ENCODE measurements around the gene MPEG1. TPM values are rescaled to one million over a fixed set of nuclear protein-coding genes. Genes with fewer than 3 reads are reported as not detected.

The MPEG1 gene
- total RNA-seq, 1 experiment from 2014 or later, result not detected

- no CpG with 5 or more reads among the region's 3 CpGs for WGBS (ENCODE audit: extremely low coverage, insufficient read length, low lambda C conversion rate)
- Mint-ChIP-seq H3K36me3 (ENCODE audit: insufficient read depth in 1 of 3, low read depth in 3 of 3) (peaks cover 4 to 38% (median 24%) of the 10 kb centered on the region in 3 experiments; a peak in 6 of 7 replicates), H3K4me1 (peaks cover 18% of the 10 kb centered on the region in 2 experiments), H3K27ac (no peak overlapping the region; a peak in 1 of 7 replicates), H3K4me3 (no peak overlapping the region), H3K27me3 (ENCODE audit: low read depth) (no peaks in the 10 kb centered on the region; the same call in 1 of the 2 replicates), H3K9me3 (no peaks in the 10 kb centered on the region)
- H2AK5ac ChIP-seq (ENCODE audit: insufficient read length, low read length), result no peak overlapping the region
- no peak overlapping the region for H2AFZ ChIP-seq (ENCODE audit: low read length)
- H3K79me1 ChIP-seq (ENCODE audit: insufficient read depth, low read depth, low read length, poor library complexity, severe bottlenecking), result peaks cover 6% of the 10 kb centered on the region
- no peak overlapping the region for H3T11ph ChIP-seq (ENCODE audit: low read length)
- H3K4me2 ChIP-seq (ENCODE audit: insufficient read depth, insufficient read length, low read length), result no peak overlapping the region
- no peak overlapping the region for H3K18ac ChIP-seq (ENCODE audit: insufficient read length, low read depth, low read length)
- H3K4ac ChIP-seq (ENCODE audit: low read depth, low read length), result no peak overlapping the region
- H2BK5ac ChIP-seq (ENCODE audit: insufficient read length, low read length), result no peak overlapping the region
- H3K23ac ChIP-seq (ENCODE audit: insufficient read length, low read depth, low read length), result no peak overlapping the region
- no peaks in the 10 kb centered on the region for H4K20me1 ChIP-seq (ENCODE audit: control insufficient read depth, insufficient read depth, insufficient read length)
- H3K4me1 ChIP-seq (ENCODE audit: insufficient read depth, low read length), result no peaks in the 10 kb centered on the region; the same call in 1 of the 2 replicates
- no peak overlapping the region for H3K27ac ChIP-seq (ENCODE audit: insufficient read length, low read depth, low read length)
- no peak overlapping the region for H3K14ac ChIP-seq (ENCODE audit: insufficient read depth, low read length)
- H2BK15ac ChIP-seq (ENCODE audit: low read depth, low read length), result no peak overlapping the region
- no peak overlapping the region for H4K91ac ChIP-seq (ENCODE audit: insufficient read length, low read depth, low read length)
- H2BK120ac ChIP-seq (ENCODE audit: low read depth, low read length, poor library complexity, severe bottlenecking), result no peak overlapping the region
- no peak for TF ChIP-seq CTCF (conservative IDR thresholded peaks at IDR 0.05)
- H3K9me3 ChIP-seq (ENCODE audit: control insufficient read depth, low read depth, low read length), result no peaks in the 10 kb centered on the region
- H3K27me3 ChIP-seq (ENCODE audit: insufficient read depth, low read length), result no peaks in the 10 kb centered on the region
- H2BK12ac ChIP-seq (ENCODE audit: insufficient read length, low read depth, low read length), result no peak overlapping the region
- DNase-seq, result no peak
- H3K9ac ChIP-seq (ENCODE audit: extremely low read depth, insufficient read length, low read length), result no peak overlapping the region
- no peak overlapping the region for H2BK20ac ChIP-seq (ENCODE audit: low read depth, low read length, poor library complexity, severe bottlenecking)
- no peak overlapping the region for H3K56ac ChIP-seq (ENCODE audit: insufficient read length, low read depth, low read length)
- no peaks in the 10 kb centered on the region for H3K23me2 ChIP-seq (ENCODE audit: insufficient read length, low read depth, low read length, poor library complexity, severe bottlenecking)
- no peak overlapping the region for H4K8ac ChIP-seq (replicated peaks; ENCODE audit: insufficient read length, low read depth, low read length)
- H3K79me2 ChIP-seq (ENCODE audit: insufficient read depth, low read length), result no peaks in the 10 kb centered on the region
- no peak overlapping the region for H4K5ac ChIP-seq (ENCODE audit: insufficient read length, low read depth, low read length)
Measured at GRCh38 chr11:59187035-59187434, 25.7 kb downstream of the MPEG1 start.
